RPMI8226 (cell line): ENCODE measurements around the gene MSI2.

Experiments used
- DNase-seq: peaks from one replicate; pipeline ENCODE4 v3.0.0-alpha.2; 2015

MSI2 gene

GRCh38 chr17:57401556-57402488 lies 145.5 kb downstream of the MSI2 start:
- DNase-seq, result no peak

- no peak for DNase-seq
Measured at GRCh38 chr17:57402681-57403180, 146.4 kb downstream of the MSI2 start.

- no peak for DNase-seq
Measured at GRCh38 chr17:57403236-57403635, 146.9 kb downstream of the MSI2 start.

- DNase-seq, result no peak
Measured at GRCh38 chr17:57404073-57404472, 147.8 kb downstream of the MSI2 start.

GRCh38 chr17:57404795-57405490 lies 148.6 kb downstream of the MSI2 start:
- DNase-seq, result no peak

GRCh38 chr17:57405491-57406072 lies 149.3 kb downstream of the MSI2 start:
- no peak for DNase-seq

- no peak for DNase-seq
Measured at GRCh38 chr17:57406131-57406980, 150.0 kb downstream of the MSI2 start.

- DNase-seq, result no peak
Measured at GRCh38 chr17:57406981-57407286, 150.6 kb downstream of the MSI2 start.

GRCh38 chr17:57407287-57408070 lies 151.2 kb downstream of the MSI2 start:
- no peak for DNase-seq

- no peak for DNase-seq
Measured at GRCh38 chr17:57408071-57408811, 151.9 kb downstream of the MSI2 start.

- no peak for DNase-seq
Measured at GRCh38 chr17:57410169-57410568, 153.8 kb downstream of the MSI2 start.

GRCh38 chr17:57412520-57413096 lies 156.3 kb downstream of the MSI2 start:
- DNase-seq, result no peak

- DNase-seq, result no peak
Measured at GRCh38 chr17:57413848-57414651, 157.7 kb downstream of the MSI2 start.

- DNase-seq, result no peak
Measured at GRCh38 chr17:57415751-57416207, 159.5 kb downstream of the MSI2 start.

GRCh38 chr17:57416369-57416768 lies 160.0 kb downstream of the MSI2 start:
- DNase-seq, result no peak

- no peak for DNase-seq
Measured at GRCh38 chr17:57417956-57418355, 161.6 kb downstream of the MSI2 start.

GRCh38 chr17:57418463-57419246 lies 162.3 kb downstream of the MSI2 start:
- DNase-seq, result no peak

GRCh38 chr17:57419940-57420550 lies 163.7 kb downstream of the MSI2 start:
- no peak for DNase-seq
